Hepatic stellate cell (primary cell): ENCODE data around the gene CROCC2.

ENCODE experiments used
- DNase-seq: peaks from one replicate; pipeline ENCODE4 v3.0.0; 2011; ENCODE audit warnings: low spot score

Gene CROCC2

DNA sequence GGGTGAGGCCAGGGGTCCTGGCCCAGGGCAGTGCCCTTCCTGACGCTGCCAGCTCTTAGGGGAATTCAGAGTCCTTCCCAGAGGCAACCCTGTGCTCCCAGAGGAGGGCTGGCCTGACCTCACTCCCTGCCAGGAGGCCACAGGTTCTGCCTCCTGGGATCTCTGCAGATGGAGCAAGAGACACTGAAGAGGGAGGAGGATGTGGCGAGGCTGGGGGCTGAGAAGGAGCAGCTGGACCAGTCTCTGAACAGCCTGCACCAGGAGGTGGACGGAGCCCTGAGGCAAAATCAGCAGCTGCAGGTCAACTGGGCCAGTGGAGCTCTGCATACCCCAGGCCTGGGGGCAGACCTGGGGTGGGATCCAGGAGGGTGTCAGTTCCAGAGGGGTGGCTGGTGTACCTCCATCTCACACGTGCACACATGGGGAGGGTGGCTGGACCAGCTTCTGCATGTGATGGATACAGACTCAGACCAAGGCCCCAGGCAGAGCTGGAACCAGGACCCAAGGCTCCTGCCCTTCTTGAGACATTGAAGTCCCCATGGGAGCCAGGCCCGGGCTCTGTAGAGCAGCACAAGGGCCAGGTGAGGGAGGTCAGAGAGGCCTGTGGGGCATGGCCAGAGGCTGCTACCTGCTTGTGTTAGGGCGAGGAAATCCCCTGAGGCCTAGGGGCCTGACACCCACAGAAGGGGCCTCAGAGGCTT is 82.6 kb downstream of the CROCC2 start:
- no peak for DNase-seq

DNA sequence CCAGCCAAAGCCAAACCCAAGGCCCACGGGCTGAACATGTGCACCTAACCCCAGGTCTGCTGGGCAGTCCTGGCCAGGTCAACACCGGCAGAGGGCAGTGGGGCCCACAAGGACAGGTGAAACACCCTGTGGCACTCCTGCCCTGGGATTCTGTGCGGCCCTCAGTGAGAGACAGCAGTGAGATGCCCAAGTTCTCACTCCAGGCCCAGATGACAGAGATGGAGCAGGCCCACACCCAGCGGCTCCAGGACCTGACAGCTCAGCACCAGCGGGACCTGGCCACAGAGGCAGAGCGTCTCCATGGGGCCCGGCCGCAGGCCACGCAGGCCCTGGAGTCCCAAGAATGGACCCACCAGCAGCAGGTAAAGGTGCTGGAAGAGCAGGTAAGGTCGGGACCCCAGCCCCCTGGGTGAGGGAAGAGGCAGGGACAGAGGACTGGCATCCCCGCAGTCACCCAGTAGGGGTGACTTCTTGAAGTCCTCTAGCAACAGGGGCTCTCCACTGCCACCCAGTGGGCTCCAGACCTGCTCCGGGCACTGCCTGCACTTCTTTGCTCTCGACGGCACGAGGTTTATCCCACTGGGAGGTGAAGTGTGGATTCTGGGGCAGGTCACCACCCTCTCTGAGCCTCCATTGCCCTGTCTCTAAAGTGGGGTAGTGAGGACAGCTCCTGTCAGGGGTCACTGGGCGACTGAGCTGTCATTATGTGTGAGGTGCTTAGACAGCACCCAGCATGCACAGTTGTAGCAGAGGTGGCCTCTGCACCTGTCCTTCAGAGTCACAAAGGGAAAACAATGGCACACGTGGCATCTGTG is 83.5 kb downstream of the CROCC2 start:
- DNase-seq, result peak; percentile 35

- DNase-seq, result no peak
Observed at GRCh38 chr2:240990266-240990529, 84.1 kb downstream of the CROCC2 start.

GRCh38 chr2:240990726-240991377 is 84.7 kb downstream of the CROCC2 start:
- DNase-seq, result no peak

DNA sequence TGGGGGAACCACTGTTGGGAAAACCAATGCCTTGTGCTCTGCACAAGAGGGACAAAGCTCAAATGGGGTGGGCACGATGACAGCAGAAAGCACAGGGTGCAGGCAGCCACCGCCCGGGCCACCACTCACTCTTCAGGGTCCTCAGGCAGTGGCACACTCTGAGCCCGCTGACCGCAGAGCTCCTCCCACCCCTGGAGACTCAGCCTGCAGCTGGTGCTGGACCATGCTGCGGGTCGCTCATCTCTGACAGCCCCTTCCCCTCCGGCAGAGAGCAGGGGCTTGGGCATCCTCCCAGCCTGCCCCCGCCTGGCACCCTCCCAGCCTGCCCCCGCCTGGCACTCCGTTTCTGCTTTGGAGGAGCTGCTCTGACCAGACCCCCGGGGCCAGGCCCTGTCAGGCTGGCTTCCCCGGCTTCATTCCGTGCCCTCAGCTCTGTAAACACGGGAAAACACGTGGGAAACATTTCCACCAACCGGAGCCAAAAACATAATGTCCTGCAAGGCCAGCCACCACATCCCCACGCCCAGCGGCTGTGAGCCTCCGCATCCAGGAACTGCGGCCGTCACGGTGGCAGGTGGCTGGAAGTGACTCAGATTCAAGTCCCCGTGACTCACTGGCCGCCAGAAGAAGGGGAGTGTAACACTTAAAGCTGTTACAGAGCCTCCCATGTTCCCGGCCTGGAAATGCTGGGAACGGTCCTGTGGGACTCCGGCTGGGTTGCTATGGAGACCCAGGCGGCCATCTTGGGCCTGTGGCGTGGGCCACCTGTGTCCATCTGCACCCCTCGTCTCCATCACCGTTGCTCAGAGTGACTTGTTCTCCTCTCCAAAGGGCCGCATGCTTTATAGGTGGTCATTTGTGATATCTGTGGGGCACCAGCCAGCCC is 85.5 kb downstream of the CROCC2 start:
- DNase-seq, result peak; percentile 93

DNA sequence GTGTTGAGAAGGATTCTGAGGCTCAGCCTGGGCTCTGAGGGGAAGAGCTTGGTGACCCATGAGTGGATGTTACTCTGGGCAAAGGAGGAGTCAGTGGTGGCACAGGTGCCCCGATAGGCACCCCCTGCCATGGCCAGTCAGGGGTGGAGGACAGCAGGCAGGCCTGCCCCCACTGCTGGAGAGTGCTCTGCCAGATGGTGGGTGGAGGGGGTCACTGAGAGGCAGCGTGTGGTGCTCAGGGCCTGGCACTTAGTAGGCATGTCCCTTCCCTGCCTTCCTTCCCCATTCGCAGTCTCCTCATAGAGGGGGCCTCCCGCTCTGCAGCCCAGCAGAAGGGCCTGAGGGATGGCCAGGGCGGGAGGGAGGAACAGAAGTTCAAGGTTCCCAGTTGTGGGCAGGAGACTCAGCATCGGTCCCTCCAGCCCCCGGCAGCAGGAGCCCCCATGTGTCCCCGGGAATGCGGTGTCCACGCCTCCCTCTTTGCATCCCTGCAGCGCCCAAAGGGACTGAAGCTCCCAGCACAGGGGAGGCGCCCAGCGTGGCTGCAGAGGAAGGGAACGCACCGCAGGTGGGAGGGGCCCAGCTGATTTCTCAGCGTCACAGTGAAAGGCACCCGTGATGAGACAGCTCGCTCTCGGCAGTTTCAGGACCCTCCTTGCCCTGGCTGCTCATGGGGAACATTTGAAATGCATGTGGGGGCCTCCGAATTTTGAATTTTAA is 86.6 kb downstream of the CROCC2 start:
- DNase-seq, result no peak

GRCh38 chr2:240993446-240994170 is 87.5 kb downstream of the CROCC2 start:
- DNase-seq, result no peak

GRCh38 chr2:240994171-240994896 is 88.2 kb downstream of the CROCC2 start:
- no peak for DNase-seq

GRCh38 chr2:240995041-240996021 is 89.2 kb downstream of the CROCC2 start:
- no peak for DNase-seq

- no peak for DNase-seq
Observed at GRCh38 chr2:240996161-240996833, 90.2 kb downstream of the CROCC2 start.

GRCh38 chr2:240996834-240997140 is 90.7 kb downstream of the CROCC2 start:
- no peak for DNase-seq

GRCh38 chr2:240997141-240997855 is 91.2 kb downstream of the CROCC2 start:
- peak; percentile 34 for DNase-seq

DNA sequence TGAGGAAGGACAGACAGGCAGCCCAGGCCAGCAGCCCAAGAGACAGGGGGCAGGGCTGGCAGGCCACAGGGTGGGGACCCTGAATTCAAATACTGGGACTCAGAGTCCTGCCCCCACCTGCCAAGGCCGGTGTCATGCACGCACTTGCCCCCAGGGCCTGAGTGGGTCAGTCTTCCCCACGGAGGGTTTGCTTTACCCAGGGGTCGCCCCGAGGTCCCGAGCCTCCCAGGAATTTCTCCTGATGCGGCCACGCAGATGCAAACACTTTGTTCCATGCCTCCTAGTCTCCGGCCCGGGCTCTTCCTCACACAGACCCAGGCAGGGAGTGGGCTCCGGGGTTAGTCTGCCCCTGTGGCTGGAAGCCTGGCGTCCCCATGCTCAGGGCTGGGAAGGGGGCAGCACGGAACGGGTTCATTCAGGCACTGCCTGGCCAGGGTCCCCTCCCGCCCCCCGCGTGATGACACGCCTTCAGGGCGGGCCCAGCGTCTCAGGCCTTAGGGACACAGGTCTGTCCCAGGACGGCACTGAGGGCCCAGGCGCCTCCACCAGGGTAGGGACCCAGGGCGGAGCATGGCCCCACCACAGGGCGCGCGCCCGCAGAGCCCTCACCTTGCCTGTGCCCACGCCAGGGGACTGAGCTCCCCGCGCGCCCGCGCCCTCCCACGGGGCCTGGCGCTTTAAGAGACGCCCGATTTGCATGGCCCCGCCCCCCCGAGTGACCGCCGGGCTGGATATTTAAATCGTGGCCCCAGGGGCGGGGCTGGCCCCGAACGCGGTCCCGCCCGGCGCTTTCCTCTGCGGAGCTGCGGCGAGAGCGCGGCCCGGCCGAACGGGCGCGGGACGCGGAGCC is 91.9 kb downstream of the CROCC2 start, which contains the start of gene SNED1:
SNED1 (plus strand) TSS at position 763 of the 850 bp plus-strand sequence. CDS start 220 bp downstream, outside the sequence.
- peak; percentile 78 for DNase-seq

DNA sequence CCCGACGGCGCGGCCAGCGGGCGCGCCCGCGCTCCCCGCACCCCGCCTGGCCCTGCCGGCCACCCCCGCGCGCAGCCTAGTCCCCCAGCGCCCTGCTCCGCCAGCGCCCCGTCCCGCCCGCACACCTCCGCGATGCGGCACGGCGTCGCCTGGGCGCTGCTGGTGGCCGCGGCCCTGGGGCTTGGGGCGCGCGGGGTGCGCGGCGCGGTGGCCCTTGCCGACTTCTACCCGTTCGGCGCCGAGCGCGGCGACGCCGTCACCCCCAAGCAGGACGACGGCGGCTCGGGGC is 92.5 kb downstream of the CROCC2 start:
- no peak for DNase-seq

DNA sequence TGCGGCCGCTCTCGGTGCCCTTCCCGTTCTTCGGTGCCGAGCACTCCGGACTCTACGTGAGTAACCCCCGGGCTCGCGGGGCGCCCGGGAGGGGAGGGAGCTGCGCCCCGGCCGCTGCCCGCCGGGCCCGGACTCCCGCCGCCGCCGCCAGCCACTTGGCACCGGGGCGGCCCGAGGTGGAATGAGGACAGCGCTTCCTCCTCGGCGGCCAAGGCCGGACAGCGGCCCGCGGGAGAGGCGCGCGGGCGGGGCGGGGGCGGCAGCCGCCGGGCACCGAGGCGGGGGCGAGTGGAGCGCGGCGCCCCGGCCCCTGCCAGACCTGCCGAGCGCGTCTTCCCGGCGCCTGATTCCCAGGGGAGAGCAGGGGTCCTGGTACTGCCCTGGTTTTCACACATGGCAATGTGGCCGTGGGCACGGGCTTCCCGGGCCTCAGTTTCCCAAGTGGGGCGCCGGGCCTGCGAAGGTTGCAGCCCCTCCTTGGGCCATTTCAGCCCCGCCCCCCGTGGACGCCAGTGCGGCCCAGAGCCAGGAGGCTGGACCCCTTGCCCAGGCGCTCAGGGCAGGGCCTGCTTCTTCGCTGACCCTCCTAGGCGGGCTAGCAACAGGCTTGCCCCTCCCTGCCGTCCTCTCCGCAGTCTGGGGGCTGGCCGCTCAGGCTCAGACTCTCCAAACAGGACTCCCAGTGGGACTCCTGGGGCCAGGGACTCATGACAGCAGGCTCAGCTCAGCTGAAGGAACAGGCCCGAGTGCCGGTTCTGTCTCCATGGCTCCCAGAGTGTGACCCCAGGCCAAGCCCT is 93.1 kb downstream of the CROCC2 start:
- peak; percentile 36 for DNase-seq

- no peak for DNase-seq
Observed at GRCh38 chr2:240999873-241000541, 93.9 kb downstream of the CROCC2 start.
